GM23248 (cell line): ENCODE data around the gene GALNT2.

ENCODE experiments used
- EZH2 ChIP-seq: fragments of 200-600 bp; sonication (generic); IDR thresholded peaks from 2 replicates; pipeline ENCODE4 v1.6.1; 2018; ENCODE audit warnings: antibody characterized with exemption, mild to moderate bottlenecking; ENCODE audit not compliant: insufficient read depth, poor library complexity, severe bottlenecking
- EZH2phosphoT487 ChIP-seq: fragments of 200-600 bp; sonication (generic); IDR thresholded peaks from 2 replicates; pipeline ENCODE4 v1.6.1; 2018; ENCODE audit warnings: antibody characterized with exemption, moderate library complexity, mild to moderate bottlenecking, low read depth; ENCODE audit not compliant: insufficient read depth

- TF ChIP-seq EZH2phosphoT487 (no peak), EZH2 (no peak)
Observed at GRCh38 chr1:230087717-230088105, 20.7 kb downstream of the GALNT2 start.
